BLaER1 (cell line): ENCODE data around the gene PRR13.
A peak's percentile ranks its signal among the peaks of the same experiment; 100 is the strongest.

Experiments used
- H3K27ac ChIP-seq: shearing (Covaris generic); formaldehyde crosslinking; 2 replicates; pipeline ENCODE4 v1.8.1; 2022
- H3K27me3 ChIP-seq: shearing (Covaris generic); formaldehyde crosslinking; 2 replicates; pipeline ENCODE4 v1.8.1; 2022
- H3K36me3 ChIP-seq: shearing (Covaris generic); formaldehyde crosslinking; 2 replicates; pipeline ENCODE4 v1.8.1; 2022
- H3K4me1 ChIP-seq: shearing (Covaris generic); formaldehyde crosslinking; 2 replicates; pipeline ENCODE4 v1.8.1; 2022
- H3K4me2 ChIP-seq: shearing (Covaris generic); formaldehyde crosslinking; 2 replicates; pipeline ENCODE4 v1.8.1; 2022
- H3K4me3 ChIP-seq: shearing (Covaris generic); formaldehyde crosslinking; 2 replicates; pipeline ENCODE4 v1.8.1; 2022
- H3K9ac ChIP-seq: shearing (Covaris generic); formaldehyde crosslinking; 2 replicates; pipeline ENCODE4 v1.8.1; 2022
- H3K9me3 ChIP-seq: shearing (Covaris generic); formaldehyde crosslinking; 2 replicates; pipeline ENCODE4 v1.8.1; 2022
- H4K20me1 ChIP-seq: shearing (Covaris generic); formaldehyde crosslinking; 2 replicates; pipeline ENCODE4 v1.8.1; 2022
- Cebpa-rat ChIP-seq: shearing (Covaris generic); IDR thresholded peaks from 2 replicates; pipeline ENCODE4 v1.8.1; 2022

PRR13 gene

GRCh38 chr12:53492188-53492587 lies 50.7 kb downstream of the PRR13 start:
- Histone ChIP-seq H3K4me1 (peaks cover 57% of the 10 kb centered on the region), H3K9me3 (no peaks in the 10 kb centered on the region), H3K4me2 (peak overlapping the region; percentile 90), H3K27ac (peak overlapping the region; percentile 44; the same call in 1 of the 2 replicates), H3K36me3 (peaks cover 15% of the 10 kb centered on the region), H4K20me1 (peaks cover 26% of the 10 kb centered on the region), H3K4me3 (no peak overlapping the region), H3K27me3 (no peaks in the 10 kb centered on the region), H3K9ac (no peak overlapping the region)
- TF ChIP-seq Cebpa-rat, result no peak

- peak overlapping the region; percentile 90 for H3K4me2 ChIP-seq
- peak overlapping the region; percentile 80 for H3K27ac ChIP-seq
- H3K36me3 ChIP-seq, result peaks cover 10% of the 10 kb centered on the region
- peaks cover 65% of the 10 kb centered on the region for H3K4me1 ChIP-seq
- H3K4me3 ChIP-seq, result peak overlapping the region; percentile 69
- H4K20me1 ChIP-seq, result peaks cover 18% of the 10 kb centered on the region; the same call in 1 of the 2 replicates
- TF ChIP-seq Cebpa-rat, result no peak
- H3K9me3 ChIP-seq, result no peaks in the 10 kb centered on the region
- no peaks in the 10 kb centered on the region for H3K27me3 ChIP-seq
- peak overlapping the region; percentile 72 for H3K9ac ChIP-seq
These were observed 51.5 kb downstream of the PRR13 start for GRCh38 chr12:53492830-53493609.

GRCh38 chr12:53493610-53494391 lies 52.3 kb downstream of the PRR13 start:
- TF ChIP-seq Cebpa-rat, result no peak
- Histone ChIP-seq H3K4me3 (peak overlapping the region; percentile 69), H3K9ac (peak overlapping the region; percentile 72), H3K27me3 (no peaks in the 10 kb centered on the region), H3K36me3 (0 out of 2 replicates have a peak, but pooled peaks cover 6% of the 10 kb centered on the region), H3K4me2 (peak overlapping the region; percentile 90), H4K20me1 (peaks cover 14% of the 10 kb centered on the region; the same call in 1 of the 2 replicates), H3K9me3 (no peaks in the 10 kb centered on the region), H3K4me1 (peaks cover 73% of the 10 kb centered on the region), H3K27ac (peak overlapping the region; percentile 80)
